Left forelimb (tissue), 1 donor: ENCODE data around the gene BCL11A.

Experiments
- DNase-seq: peaks from one replicate; pipeline ENCODE4 v3.0.0-alpha.2; 2018; ENCODE audit warnings: low spot score

BCL11A gene

DNA sequence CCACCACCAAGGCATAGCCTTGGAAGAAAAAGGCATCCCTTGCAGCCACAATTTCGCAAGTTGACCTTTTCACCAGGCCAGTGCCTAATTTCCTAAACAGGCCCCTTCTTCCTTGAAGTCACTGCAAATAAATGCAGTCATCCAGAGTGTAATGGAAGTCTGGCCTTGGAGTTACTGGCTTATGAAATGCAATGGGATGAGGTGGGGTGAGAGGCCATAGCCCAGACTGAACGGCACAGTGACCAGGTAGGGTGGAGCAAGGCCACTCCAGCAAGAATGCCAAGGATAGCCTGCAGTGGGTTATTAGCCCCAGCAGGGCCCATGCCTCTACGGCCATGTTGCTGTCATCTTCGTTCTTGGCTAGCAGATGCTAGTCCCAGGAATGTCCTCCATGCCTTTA lies 68.4 kb downstream of the BCL11A start:
- DNase-seq: no peak

DNA sequence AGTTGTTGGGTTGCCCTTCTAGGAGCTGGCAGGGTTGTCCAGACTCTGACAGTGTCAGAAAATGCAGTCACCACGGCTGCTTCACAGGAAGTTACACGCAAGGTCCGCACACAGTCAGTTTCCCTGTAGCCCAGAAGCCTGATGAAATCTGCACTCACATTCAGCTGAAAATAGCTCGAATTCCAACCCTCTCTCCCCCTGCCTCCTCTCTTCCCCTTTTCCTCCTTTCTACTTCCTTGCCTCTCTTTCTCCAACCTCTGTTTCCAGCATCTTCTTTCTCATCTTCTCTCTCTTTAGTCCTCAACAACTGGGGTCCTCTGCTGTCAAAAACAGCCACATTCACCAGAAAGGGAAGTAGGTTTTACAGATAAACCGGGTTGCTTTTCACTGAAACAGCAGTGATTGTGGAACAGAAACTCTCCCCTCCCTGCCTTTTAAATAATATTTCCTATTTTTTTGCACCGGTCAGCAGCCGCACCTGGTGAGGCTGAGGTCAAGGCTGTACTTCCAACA lies 69.3 kb downstream of the BCL11A start:
- no peak for DNase-seq

DNA sequence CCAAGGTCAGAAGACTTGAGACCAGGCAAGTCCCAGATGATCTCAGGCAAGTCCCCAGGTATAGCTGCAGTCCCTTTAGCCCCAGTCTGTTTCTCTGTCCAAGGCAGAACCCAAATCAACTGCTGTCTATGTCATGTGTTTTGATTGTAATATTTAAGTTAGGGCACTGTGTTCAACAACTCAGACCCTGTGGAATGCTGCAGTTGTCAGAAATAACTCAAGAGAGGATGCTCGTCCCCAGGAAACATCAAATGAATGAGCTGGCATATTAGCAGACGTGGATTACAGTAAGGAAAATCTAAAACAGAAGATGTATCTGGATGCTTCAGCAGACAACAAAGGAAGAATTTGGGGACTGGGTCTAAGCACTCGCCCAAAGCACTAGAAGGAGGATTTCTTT lies 70.1 kb downstream of the BCL11A start:
- peak; percentile 46 for DNase-seq

DNA sequence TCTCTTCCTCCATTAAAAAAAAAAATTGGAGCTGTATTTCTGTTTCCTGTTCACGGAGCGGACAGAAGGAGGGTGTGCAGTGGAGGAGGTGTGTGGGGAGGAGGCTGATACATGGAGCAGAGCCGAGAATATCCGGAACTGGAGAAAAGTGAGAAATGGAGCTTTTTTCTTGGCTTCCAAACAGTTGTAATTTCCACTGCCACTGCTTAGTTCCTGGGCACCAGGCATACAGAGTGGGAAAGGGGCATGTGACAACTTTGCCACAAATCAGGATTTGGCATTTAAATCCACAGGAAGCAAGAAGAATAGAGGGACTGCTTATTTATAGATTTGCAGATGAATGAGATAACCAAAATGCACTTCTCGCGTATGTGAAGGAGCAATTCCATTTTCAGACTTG lies 71.2 kb downstream of the BCL11A start:
- peak; percentile 12 for DNase-seq

DNA sequence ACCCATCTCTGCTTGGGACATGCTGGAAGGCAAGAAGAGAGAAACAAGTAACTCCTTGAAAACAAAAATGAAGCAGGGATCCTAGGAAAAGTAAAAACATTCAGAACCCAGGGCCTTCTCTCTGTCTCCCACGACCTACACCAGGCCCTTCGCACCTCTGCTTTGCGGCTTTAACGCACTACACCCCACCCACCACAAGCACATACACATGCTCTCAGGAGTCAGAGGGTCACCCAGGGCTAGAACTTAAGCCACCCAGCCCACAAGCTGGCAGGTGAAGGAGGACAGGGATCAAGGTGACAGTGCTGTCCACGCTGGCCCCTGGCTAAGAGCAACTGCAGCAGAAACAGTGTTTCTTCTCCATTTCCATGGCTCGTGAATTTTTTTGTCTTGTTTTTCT lies 72.2 kb downstream of the BCL11A start:
- peak; percentile 49 for DNase-seq

DNA sequence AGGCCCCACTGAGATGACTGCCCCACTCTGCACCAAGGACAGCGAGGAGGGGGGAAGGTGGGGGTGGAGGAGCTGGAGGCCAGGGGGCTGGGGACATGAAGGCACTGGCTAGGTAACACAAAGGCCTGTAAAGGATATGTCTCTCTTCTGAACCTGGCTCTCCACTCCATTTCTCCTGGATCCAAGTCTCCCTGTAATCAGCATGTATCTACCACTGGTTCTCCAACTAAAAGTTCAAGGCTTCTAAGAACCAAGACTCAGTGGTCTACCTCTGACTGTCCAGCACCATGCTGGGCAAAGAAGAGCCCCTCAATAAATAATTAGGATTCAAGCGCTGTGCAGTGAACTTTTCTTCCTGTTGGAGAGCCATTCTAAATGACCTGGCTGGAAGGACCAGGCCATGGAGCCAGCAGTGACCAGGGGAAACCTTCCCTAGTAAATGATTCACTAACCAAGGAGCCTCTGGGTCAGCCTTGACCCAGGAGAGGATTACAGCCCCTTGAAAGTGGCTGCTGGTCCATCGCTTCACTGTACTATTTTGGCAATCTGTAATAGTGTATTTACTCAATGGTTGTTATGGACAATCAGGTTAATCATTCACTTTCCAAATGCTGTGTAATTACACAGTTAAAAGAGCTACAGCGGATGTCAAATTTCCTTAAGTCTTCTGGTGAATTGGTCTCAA lies 73.2 kb downstream of the BCL11A start:
- DNase-seq: peak; percentile 50

DNA sequence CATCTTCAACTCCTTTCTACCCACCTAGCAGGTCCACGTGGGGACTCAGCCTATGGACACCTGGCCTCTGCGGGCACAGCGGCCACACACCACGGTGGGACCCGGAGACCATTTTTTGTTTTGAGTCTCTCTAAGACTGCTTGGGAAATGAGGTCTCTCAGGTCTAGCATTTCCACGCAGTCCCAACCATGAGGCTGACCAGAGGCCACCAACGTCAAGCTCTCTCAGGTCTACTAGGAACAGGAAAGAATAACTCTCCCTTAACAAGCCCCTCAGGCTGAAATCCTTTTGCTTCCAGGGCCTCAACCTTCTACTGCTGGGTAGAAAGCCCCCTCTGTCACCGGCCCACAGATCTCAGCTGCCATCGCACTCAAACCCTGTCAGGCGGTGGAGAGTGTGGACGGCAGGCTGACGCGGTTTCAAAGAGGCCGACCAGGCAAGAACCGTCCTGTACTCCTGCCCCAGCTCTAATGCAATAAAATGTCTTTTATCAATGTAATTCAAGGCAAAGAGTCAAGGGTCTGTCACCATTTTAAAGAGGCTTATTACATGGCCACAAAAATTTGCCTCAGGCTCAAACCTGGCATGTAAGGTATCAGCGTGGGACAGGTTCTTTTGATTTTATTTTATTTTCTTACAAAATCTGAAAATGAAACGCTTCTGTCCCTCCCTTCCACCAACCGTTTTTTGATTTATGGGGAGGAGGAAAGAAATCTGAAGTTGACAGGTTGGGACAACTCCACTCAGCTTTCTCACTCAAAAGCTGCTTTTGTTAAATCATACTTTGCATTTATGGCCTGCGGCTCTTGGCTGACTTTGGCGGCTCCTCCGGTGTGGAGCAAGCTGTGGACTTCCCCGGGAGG lies 74.0 kb downstream of the BCL11A start:
- no peak for DNase-seq

DNA sequence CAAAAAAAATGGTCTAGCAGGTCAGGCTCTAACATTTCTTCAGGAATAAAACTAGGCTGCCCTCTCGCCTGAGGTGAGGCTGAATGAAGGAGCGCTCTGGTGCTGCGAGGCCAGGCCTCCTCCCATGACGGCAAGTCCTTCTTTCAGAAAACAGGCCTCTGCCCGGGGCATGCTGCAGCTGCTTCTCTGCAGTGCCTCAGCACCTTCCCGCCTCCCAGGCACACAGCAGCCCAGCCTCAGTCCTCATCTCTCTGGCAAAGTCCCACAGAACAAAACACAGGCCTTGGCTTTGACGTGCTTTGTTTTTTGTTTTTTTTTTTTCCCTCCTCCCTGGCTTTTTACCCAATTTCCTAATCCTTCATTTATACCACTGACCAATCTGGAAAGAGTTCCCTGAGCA lies 74.8 kb downstream of the BCL11A start:
- DNase-seq: no peak

DNA sequence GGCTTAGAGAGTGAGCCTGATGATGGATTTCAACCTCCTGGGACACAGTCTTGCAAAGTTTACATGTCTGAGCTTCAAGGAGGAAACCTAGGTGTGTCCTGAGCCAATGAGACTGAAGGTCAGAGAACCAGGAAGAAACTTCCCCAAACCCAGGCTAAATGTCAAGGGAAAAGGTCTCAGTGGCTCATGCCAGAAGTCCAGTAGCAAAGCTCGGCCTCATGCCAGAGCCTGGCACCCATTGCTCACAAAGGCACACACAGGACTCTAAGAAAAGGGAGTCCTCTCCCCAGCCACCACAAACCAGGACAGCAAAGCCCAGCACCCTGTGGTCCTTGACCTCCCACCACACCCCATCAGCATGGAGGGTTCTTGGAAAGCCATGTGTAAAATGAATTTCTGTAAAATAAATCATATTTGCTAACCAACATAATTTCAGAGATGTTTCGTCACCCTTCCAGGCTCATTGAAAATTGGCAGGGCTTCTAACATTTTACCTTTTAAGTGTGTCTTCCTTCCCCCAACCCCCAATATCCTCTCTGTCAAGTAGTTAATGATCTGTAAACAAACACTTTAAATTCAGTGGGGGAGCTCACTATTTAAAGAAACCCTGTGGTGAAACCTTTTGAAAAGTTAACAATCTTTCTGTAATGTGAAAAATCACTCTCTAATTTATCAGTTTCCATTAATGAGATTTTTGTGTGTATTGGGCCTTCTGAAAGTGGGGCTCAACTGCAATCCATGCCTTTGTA lies 77.1 kb downstream of the BCL11A start:
- DNase-seq: no peak

DNA sequence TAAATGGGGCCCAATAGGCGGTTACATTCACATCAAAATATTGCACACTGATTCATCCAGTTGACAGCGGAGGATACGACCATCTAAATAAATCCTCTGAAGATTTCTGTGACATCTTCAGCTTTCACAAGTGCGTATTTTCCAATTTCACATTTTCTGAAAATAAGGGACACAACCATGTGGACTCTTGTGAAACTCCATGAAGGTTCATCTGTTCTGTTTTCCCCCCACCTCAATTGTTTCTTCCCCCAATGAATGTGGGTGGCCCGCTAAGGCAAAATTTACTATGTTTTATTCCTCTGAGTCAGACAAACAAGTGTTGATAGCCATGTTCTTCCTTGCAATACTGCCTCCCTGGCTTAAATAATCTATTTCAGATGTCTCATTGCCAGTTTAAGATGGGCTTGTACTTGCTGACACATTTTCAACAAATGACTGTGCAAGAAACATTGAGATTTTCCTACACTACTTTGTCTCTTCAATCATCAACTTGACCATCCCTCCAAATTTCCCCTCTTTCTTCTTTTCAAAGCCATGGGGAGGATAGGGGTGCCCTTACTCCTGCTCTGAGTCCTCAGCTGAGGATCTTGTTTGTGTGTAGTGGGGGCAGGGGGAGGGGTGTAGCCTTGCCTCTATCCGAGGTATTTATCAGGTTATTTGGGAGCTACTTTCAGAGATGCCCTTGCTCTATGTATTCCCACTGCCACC lies 78.2 kb downstream of the BCL11A start:
- DNase-seq: no peak

DNA sequence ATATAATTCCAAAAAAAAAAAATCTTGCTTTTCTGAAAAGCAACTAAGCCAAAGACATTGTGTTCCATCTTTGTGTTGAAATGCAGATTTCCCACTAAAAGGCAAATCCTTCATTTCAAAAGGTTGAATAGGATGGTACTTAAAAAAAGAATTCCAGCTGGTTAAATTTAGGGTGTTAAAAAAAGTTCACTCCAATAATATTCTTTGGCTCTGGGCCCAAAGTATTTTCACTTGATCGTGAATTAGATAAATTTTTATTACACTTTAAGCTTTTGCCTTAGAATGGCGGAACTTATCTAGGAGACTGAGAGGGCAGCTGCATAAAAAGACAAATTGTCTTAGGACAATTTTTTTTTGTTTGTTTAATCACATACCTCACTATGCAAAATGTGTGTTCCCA lies 79.2 kb downstream of the BCL11A start:
- no peak for DNase-seq

DNA sequence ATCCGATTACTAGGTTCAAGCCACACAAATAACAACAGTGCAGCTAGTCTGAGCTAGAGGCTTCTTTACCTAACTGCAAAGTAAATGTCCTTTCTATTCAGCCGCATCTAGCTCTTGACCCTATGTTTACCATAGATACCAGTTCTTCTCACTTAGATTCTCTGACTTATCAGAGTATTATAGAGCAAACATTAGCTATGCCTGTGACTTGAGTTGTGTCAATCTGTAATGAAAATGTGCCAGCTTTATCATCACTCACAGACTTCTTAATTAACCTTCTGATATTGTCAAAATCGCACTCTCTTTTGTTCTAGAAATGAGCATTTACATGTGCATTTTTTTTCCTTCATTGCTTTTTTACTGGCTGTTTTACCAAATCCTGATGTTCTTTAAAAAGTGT lies 79.9 kb downstream of the BCL11A start:
- no peak for DNase-seq

DNA sequence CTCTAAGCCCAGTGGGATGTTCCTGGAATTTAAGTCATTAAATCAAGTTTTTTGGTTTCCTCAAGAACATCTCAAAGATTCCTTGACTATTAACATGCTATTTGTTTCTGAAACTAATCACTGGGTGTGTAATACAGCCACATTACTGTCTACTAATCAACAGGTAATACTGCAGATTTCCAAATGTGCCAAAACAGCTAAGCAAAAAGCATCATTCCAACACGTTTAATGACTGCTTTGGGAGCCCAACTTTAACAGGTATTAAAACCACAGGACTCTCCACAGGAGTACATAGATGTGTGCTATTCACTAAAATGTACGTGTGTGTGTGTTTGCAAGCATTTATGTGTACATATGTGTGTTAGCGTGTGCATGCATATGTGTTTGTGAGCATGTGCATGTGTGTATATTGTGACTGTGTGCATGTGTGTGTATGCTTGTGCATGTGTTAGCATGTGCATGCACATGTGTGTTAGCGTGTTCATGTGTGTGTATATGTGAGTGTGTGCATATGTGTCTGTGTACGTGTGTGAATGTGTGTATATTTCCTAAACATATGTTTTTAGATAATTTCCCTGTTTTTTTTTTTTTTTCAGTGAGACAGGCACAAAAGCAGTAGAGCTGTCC lies 80.7 kb downstream of the BCL11A start:
- no peak for DNase-seq

DNA sequence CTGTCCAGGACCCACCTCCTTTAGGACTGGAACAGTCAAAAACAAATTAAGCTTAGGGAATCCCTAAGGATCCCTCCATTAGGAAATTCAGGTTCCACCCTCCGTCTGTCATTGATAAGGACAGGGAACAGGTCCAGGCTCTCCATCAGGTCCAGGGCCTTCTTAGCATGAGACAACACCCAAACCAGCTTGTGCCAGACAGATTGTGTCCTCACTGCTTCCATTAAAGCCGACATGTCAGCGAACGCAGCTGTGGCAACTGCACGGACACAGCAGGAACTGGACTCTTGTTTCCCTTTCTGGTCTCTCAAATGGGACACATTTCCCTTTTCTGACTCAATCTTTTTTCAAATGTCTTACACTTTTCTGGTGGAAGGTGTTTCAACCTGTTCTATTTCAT lies 81.4 kb downstream of the BCL11A start:
- no peak for DNase-seq

DNA sequence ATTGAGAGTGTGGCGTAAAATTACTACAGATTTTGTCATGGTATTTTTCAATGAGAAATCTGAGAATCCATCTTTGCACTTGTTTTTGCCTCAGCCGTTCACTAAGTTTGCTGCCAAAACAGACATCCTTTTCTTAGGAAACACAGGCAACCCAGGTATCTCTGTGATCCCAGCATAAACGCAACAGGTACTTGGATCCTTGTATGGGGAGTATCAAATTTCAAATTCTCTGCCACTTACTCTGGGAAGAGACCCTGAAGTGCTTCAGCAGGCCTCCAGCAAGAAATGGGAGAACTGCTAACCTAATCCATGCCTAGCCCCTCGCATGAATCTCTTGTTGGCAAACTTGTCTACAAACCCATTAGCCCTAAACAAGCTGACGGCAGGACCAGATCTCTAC lies 83.1 kb downstream of the BCL11A start:
- DNase-seq: no peak

DNA sequence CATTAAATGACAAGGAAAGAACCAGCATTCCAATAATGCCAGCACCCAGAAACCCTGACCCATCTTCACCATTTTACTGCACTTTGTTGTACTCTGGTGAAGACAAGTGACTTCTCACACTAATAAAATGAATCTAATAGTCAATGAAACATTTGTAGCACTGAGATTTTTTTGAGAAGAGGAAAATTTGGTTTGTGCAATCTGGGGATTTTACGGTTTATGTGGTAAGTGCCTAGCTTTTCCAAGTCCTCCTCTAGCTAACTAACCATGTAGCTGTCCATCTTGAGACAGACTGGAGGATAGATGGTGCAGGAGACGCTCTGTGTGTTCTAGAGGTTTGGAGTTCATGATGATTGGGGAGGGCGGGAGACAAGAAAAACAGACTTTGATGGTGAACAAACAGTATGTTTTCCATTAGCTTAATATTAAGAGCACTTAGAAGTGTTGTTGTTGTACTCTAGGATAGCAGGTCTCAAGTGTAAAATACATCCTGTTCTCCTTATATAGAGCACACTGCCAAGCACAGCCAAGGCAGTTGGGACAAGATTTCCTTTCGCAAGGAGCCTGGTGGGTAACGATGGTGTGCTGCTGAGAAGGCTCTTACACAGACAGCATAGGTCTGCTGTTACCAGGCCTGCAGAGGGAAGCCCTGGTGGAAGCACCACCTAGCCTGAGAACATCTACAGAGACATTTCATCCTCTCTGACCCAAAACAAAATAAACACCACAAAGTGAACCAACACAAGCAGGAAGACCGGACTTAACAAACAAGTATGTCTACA lies 83.7 kb downstream of the BCL11A start:
- DNase-seq: no peak

DNA sequence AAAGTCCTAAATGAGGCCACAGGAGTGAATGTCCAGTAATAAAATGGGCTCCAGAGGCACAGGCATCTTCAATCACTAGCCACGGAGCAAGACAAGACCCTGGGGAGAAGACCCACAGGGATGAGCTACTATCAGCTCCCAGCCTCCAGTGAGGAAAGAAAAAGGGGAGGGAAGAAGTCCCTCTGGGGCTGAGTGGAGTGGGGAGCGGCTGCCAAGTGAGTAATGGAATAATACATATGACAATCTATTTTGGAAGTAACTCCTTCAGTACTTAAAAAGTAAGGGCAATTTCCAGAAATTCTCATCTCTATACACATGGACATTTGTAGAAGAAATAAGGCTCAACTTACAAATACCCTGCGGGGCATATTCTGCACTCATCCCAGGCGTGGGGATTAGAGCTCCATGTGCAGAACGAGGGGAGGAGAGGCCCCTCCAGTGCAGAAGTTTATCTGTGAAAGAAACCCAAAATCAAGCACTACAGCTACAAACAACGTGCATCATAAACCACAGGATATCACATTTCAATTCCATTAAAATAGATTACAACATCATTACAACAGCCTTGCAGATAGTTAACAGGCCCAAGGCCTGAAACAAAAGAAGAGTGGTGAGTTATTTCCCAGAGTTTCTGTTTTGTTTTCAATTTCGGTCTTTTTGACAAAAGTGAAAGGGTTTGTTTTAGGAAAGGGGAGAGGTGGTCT lies 84.9 kb downstream of the BCL11A start:
- DNase-seq: no peak

DNA sequence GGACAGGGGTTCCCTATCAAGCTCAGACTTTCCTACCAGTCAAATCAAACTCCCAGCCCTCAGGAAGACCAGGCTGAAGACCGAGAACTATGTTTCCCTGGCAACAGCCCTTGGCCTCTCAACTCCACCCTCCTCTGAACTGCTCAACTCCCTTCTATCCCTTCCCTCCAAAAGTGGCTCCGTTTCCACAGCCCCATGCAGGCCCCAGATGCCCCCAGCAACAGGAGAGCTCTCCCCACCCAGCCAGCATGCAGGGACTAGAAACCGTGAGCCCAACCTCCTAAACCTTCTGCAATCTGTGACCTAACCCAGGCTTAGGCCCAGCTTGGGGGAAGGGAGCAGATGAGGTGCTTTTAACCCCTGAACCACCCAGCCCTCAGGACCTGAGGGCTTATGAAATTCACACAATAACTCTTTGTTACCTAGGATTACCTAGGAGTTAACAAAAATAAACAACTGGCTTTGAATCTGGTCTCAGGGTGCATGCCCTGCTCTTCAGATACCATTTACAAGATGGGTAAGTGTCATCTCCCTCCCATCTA lies 87.2 kb downstream of the BCL11A start:
- no peak for DNase-seq

DNA sequence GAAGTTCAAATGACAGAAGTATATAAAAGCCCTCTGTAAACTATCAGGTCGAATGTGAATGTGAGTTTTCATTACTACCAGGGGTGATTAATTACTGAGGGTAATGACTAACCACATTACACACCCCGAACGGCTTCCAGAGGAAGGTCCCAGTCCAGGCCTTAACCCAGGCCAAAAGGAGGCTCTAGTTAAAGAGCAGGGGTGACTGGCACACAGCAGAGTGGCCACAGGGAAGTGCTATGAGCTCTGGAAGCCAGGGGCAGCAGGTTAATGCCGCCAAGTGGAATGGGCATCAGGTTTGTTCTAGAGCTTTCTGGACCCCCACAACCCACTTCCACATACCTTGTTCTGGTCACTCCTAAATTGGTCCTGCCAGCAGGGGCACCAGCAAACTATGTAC lies 87.7 kb downstream of the BCL11A start:
- DNase-seq: no peak

DNA sequence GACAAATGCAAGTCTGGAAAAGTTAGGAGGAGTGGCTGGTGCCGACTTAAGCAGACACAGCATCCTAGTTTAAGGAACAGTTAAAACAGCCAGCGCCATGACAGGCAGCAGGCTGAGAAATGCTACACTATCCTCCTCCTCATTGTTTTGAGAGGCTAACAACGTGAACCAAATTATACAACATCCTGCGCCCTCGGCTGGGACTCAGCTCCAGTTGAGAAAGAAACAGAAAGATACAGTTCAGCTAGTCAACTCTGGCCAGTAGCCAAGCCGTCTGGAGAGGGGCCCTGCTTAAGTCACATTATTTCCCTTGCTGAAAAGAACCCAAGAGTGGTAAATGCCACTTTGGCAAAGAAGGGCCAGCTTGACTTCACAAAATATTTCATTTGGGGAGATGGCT lies 90.2 kb downstream of the BCL11A start:
- no peak for DNase-seq
